NCI-H2196 treated with DMSO at 0.1 percent for 48 hours (cell line): Measurements from ENCODE around the gene SLC37A2.
"Not testable (repeated sequence)": the region's sequence is repeated elsewhere in the genome, so short reads cannot be mapped to it uniquely, and the experiment has no call there.

Experiments used
- DNase-seq: peaks from one replicate; lab custom pipeline; 2025; ENCODE audit not compliant: unreplicated experiment; lab: John Stamatoyannopoulos, UW

Gene SLC37A2

DNA sequence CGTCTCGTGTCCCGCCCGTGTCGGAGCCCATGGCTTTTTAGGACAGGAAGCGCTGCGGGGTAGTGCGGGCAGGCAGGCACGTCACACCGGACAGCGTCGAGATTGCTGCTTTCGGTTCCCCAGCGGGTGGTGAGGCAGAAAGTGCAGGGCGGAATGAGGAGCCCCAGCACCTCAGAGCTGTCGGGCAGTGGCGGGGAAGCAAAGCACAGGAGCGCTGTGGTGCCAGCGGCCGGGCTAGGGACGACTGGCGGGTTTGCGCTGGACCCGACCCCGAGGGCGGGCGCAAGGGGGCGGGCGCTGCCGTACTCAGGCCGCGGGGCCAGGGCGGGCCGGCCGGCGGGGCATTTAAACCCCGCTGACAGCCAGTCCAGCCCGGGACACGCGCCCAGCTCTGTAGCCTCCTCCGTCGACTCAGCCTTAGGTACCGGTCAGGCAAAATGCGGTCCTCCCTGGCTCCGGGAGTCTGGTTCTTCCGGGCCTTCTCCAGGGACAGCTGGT lies at the start of gene SLC37A2:
SLC37A2 (plus strand) TSS at position 375 of the 498 bp plus-strand sequence; CDS start at position 438, 63 bp downstream.
- DNase-seq: no peak

DNA sequence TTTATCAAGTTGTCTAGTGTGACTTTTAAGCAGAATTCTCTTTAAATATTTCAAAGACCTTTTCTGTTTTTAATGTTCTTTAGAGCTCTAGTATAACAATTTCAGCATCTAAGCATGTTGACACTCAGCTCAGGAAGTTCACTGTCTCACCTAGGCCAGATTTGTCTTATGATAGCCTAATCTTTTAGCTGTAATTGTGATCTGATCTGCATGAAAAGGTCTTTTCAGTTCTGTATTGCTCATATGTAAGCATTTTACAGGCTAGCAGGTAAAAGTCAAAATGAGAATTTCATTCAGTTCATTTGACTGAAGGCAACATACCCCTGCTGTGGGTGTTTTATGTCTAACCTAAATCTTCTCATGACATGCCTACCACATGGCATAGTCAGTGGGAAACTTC lies 46.7 kb upstream of the SLC37A2 start:
- no peak for DNase-seq

DNA sequence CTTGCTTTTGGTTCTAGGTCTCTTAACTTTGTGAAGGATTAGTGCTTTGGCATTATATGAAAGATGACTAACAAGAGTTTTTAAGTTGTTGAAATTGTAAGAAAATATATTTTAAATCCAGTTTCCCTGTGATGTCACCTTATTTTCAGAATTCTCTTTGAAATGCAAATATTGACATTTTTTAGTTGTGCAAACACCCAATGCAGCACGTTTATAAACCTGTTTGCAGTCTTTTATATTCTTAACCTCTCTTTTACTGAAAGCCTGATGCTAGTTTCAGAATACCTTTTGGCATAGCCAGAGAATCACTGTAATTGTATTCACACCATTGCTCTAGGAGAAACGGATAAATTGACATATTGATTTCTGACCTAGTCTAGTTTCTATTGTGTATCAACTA lies 42.8 kb upstream of the SLC37A2 start:
- DNase-seq: no peak

DNA sequence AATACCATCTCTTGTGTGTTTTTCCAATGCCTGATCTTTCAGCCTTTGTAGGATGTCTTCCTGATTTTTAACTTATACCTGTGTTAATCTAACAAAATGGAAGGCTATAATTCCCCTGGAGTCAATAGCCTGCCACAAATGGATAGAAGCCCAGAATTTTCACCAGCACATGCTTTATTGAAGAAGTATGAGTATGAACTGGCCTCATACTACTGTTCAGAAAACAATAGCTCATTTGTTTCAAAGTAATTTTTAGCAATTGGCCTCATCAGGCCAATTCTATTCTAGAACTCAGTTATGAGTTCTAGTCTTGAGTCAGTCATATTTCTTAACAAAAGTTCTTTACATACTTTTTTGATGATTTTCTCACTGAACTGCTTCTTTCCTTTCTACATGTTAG lies 40.6 kb upstream of the SLC37A2 start:
- no peak for DNase-seq

DNA sequence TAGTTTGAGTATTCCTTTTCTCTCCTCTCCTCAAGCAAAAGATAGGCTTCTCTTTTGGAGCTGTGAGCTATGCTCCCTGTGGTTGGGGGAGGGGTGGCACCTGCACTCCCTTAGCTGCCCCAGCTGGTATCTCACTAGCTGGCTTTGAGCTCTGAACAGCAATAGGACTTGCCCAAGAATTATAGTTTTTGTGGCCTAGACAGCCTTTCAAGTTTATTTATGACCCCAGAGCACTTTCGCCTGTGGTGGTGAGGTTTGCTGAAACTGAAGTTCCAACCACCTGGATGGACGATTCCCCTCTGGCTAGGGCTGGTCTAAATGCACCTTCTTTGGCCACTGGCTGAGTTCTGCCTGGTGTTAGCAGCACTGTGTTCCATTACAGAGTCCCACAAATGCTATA lies 37.1 kb upstream of the SLC37A2 start:
- DNase-seq: no peak

DNA sequence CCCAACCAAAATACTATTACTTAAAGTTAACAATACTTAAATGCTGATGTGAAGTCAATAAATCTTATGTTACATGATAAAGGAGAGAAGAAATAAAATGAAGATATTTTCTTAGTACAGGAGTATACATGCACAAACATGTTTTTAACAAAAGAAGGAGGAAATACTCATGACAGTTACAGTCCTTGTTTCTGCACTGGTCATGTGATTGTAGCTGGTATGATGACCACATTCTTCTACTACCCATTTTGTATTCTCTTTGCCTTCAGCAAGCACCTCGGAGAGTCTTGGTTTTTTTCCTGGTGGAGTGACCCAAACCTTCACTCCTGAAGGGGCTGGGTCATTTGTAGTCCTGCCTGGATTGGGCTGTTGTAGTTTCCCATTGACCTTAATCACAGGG lies 33.7 kb upstream of the SLC37A2 start:
- not testable (repeated sequence) for DNase-seq

DNA sequence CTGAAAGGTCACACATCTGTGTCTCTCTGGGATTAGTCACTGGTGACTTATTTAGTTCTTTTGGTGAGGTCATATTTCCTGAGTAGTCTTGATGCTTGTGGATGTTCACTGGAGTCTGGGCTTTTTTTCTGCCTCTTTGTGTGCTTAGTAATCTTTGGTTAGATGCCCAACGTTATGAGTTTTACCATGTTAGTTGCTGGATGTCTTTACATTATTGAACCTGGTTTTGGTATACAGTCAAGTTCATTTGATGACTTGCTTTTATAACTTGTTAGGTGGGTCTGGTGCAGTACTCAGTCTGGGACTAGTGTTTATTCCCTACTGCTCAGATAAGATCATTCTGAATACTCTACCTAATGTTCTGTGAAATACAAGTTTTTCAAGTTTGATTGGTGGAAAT lies 26.2 kb upstream of the SLC37A2 start:
- no peak for DNase-seq

DNA sequence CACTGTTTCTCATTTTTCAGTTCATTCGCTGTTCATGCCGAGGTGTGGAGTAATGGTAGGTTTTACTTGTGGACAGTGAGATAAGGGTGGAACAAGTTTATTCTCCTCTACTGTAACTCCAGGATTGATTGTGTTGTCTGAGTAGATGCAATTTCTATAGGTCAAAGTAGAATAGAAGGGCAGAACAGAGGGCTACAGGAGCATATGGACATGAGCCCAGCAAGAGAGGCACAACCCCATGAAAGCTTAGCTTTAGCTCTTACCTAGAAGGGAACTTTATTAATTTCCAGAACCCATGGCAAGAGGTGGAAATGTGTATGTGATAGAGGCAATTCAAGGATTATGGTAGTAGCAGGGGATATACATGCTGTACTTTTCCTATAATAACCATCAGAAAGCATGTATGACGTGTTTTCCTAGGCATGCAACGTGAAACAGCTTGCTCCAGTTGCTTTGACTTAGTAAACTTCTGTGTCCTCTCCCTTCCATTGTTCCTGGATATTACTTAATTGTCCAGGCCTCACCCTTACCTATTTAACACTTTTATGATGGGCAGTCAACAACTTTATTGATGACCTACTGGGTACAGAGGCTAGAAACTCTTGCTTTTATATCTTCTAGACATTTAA lies 13.8 kb upstream of the SLC37A2 start:
- no peak for DNase-seq

DNA sequence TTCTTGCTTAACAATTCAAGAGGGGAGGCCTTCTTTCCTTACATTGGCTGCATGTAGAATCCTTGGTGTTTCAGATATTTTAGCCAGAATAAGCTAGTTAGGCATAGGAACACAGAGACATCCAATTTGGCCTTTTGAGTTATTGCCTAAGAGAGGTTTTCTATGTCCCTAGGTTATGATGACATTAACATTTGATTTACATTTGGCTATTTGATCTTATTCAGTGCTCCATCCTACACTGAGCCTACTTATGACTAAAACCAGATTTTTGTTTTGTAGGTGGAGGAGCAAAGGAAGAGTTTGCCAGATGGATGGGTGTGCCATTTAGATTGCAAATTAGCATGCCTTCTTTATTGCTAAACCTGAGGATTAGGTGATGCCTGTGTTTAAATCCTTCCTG lies 11.1 kb upstream of the SLC37A2 start:
- no peak for DNase-seq

DNA sequence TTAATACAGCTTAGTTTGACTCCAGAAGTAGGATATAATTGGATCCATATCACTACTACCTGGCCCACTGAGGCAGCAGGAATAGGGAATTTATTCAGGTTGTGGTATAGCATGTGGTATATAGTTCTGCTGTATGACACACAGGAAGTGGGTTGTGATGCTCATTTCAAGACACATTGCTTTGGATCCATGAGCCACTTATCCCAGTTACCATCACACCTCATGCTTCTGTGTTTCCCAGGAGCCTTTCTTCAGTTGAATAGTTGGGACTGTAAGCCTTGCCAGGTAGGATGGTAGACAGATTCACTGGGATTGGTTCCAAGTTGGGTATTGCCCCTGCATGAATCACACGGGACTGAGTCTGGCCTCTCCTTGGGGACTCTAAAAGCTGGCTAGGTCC lies 9.9 kb upstream of the SLC37A2 start:
- no peak for DNase-seq

DNA sequence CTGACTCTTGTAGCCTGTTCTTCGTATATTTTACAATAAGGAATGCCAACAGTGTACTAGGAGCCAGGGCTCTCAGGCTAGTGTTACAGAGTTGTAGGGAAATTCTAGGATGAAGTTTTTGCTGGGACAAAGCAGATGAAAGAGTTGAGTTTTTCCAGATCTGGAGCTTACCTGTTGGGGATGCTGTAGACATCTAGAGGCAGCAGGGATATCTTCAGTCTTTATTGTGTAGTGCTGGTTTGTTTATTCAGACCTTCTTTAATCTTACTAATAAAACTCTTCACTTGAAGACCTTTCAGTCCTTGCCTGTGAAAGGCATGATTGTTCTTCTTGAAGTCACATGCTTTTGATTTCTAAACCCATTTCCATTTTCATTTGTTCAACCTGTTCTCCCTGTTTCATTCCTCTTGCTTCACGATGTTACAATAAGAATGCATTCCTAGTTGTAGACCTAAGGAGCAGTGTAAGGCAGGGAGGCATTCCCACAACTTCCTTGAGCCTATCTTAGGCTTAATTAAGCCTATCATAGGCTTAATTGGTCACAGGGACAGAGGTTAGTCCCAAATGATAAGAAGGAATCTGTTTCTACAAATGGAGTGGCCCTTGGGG lies 7.9 kb upstream of the SLC37A2 start:
- DNase-seq: no peak

DNA sequence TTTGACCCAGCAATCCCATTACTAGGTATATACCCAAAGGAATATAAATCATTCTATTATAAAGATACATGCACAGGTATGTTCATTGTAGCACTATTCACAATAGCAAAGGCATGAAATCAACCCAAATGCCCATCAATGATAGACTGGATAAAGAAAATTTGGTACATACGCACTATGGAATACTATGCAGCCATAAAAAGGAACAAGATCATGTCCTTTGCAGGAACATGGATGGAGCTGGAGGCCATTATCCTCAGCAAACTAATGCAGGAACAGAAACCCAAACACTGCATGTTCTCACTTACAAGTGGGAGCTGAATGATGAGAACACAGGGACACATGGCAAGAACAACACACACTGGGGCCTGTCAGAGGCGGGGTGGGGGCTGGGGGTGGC lies 7.0 kb upstream of the SLC37A2 start:
- not testable (repeated sequence) for DNase-seq

DNA sequence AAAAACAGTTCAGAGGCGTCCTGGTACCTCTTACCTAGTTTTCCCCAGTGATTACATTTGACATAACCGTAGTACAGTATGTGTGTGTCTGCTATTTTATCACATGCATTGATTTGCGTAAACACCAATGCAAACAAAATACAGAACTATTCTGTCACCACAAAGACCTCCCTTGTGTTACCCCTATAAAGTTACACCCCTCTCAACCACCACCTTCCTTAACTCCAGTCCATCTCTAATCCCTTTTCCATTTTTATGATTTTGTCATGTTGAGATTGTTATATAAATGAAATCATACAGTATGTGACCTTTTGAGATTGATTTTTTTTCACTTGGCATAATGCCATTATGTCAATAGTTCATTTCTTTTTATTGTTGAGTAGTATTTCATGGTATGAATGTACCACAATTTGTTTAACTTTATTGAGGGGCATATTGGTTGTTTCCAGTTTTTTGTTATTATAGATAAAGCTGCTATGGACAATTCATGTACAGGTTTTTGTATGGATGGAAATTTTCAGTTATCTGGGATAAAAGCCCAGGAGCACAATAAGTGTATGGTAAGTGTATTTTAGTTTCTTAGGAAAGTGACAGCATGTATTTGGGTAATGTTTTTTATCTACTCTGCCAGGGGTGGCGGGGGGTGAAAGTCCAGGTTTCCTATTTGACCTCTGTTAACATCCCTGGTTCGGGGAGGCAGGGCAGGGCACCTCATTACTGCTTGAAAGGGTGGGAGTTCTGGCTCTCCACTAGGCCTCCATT lies 6.0 kb upstream of the SLC37A2 start:
- DNase-seq: no peak

DNA sequence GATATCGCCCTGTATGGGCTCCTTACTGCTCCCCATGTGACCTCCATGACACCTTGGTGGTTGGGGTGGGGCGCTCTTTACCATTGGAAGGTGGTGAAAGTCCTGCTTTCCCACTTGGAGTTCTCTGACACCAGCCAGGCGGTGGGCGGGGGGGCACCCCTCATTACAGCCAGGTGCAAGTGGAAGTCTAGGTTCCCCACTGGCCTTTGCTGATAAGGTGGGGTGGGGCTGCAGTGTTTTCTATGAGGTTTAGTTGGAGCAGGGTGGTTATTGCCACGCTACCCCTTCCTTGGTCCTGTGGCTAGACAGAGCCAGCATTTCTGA lies 5.5 kb upstream of the SLC37A2 start:
- no peak for DNase-seq

DNA sequence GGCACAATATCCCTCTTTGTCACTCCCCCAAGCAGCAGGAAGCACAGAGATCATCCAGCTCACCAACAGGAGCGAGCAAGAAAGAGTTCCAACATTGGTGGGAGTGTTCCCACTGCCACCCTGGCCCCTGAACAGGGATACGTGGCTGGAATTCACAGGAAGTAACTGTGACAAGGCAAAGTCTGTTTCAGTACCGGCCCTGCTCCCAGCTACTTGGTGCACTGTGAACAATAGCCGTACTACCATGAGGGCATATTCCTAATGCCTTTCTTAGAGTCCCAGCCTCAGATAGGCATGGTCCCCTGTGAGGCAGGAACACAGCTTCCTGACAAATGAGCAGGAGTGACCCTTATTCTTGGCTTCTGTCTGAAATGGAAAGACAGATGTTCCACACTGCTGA lies 1.8 kb upstream of the SLC37A2 start:
- DNase-seq: no peak

DNA sequence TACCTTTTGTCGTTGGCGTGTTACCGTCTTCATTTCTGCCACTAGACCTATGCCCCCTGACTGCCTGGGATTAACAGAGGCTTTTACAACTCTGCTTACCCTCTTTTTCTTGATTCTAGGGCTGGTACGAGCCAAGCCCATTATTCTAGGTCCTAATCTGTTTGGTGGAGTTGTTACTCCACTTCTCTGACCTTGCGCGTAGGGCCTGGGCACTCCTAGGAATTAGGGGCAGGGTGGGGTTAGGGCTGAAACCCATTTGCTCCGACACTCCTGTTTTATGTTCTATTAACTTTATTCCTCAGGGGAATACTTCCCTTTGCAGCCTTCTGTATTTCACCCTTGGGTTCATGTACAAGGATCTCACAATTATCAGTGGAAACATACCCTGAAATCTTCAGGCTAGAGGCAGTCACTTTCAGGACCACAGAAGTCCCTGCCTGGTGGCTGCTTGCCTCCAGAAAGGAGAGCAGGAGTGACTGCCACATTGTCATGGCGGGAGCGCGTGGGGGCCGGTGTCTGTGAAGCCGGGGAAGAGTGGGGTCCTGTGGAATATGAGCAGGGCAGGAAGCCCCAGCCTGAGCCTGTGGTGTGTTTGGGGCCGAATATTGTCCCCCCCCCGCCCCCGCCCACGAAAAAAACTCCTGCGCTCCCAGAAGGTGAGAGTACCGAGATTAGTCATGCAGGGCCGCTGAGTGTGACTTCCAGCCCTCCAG lies 731 bp upstream of the SLC37A2 start:
- DNase-seq: no peak

DNA sequence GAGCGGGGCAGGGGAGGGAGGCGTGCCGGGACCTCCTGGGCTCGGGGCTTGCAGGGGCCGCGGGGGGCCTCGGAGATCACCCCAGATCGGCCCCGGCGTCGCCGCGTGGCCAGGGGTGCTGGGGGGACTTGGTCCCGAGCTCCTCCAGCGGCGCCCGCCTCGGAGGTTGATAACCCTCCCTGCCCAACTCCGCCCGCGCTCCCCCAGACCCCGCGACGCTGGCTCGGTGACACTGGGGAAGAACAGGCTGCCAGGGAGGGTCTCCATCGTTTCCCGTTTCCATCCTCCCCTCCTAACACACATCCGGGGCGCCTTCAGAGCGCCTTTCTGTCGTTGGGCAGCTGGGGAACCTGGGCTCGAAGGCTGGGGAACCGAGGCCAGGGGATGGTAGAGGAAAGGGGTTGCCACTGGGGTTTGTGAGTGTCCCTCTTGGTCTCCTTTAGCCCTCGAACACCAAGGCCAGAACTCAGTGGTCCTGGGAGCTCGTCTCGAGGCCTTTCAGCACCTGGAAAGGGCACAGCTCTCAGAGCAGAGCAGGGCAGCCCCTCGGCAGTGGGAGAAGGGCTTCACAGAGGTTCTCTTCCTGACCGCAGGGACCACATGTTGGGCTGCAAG lies 431 bp downstream of the SLC37A2 start:
- no peak for DNase-seq

DNA sequence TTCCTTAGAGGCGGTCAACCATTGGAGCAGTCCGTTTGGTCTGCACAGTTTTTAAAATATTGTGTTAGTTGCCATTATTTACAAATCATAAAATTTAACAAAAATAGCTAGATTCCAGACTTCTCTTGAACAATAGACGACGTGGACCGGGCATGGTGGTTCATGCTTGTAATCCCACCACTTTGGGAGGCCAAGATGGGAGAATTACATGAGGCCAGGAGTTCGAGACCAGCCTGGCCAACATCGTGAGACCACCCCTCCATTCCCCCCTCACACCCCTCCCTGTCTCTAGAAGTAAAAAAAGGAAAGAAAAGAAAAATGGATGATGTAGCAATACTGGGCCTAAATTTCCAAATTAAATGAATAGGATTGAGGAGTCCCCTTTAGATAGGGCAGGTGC lies 965 bp downstream of the SLC37A2 start:
- no peak for DNase-seq

DNA sequence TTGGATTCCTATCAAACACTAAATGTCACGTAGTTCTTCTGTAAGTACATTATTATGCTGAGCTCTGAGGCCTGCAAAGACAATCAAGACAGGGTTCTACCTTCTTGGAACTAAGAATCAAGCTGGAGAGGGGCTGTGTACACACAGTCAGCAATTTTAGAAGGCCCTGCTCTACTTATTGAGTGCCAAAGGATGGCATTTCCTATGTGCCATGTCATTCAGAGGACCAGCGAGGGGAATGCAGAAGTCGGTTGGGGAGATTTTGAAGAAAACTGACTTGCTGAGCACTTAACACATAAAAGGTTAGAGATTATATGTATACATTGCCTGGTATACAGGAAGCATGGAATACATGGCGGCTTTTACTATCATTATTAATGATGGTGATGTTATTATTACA lies 5.3 kb downstream of the SLC37A2 start:
- no peak for DNase-seq

DNA sequence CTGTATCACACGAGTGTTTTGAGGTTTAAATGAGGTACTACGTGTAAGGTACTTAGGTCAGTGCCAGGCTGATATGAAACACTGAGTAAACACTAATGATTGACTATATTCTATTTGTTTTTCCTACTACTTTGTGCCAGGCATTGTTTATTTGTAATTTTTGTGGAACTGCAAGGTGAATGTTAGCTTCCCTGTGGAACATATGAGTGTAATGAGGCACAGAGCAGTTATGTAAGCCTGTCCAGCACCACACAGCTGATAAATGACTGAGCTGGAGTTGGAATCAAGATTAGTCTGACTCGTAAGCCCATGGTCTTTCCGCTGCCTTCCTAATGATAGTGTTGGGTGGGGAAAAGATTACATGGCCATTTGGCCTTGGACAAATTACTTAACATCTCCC lies 5.9 kb downstream of the SLC37A2 start:
- no peak for DNase-seq

DNA sequence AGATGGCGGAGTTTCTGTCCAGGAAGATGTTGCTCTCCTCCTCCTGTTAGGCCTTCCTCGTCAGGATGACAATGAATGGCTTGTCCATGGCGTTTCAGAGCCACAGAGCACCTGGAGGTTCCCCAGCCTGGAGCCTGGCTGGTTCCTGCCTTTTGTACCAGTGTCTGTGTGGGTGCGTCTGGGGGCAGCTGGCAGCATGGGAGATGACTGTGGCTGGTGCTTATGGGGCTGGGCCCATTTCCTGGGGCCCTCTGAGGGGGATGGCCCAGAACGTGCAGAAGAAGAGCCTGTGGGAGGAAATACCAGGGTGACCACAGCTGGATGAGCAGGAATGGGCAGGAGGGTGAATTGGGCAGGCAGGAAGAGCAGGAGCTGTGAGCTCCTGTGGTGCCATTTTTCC lies 6.7 kb downstream of the SLC37A2 start:
- no peak for DNase-seq
